H1 (cell line): ENCODE measurements around the gene RELL1. TPM values are rescaled to one million over a fixed set of nuclear protein-coding genes. Genes with fewer than 3 reads are reported as not detected.

Source experiments
- CREB1 ChIP-seq: IDR thresholded peaks from 2 replicates; pipeline ENCODE4 v1.6.1; 2012; ENCODE audit warnings: inconsistent platforms
- EP300 ChIP-seq, 2 experiments: IDR thresholded peaks; 1 replicate in 1 of 2; 2 replicates in 1 of 2; pipeline ENCODE4 v1.6.1; 2011 to 2012; ENCODE audit warnings: low read depth in 2 of 2, low read length in 2 of 2, mild to moderate bottlenecking in 2 of 2, borderline replicate concordance in 1 of 2, inconsistent platforms in 1 of 2, moderate library complexity in 1 of 2
- KDM5A ChIP-seq: fragments of 200-600 bp; IDR thresholded peaks from 2 replicates; pipeline ENCODE4 v1.7.1; 2012; ENCODE audit warnings: mild to moderate bottlenecking, low read length, inconsistent platforms, mixed read lengths
- POLR2A ChIP-seq, 2 experiments: IDR thresholded peaks; 1 replicate in 1 of 2; 2 replicates in 1 of 2; pipeline ENCODE4 v1.6.1; 2011; ENCODE audit warnings: low read depth in 2 of 2, low read length in 2 of 2, mild to moderate bottlenecking in 2 of 2; ENCODE audit errors: control extremely low read depth in 1 of 2
- RNF2 ChIP-seq: fragments of 200-900, 300-1000 bp; sonication (generic); IDR thresholded peaks from 2 replicates; pipeline ENCODE4 v1.7.1; 2016; ENCODE audit warnings: borderline replicate concordance, low read depth, mild to moderate bottlenecking, antibody characterized with exemption, low read length; ENCODE audit not compliant: poor library complexity, severe bottlenecking; ENCODE audit errors: missing control alignments
- TAF7 ChIP-seq: optimal IDR thresholded peaks from 2 replicates; pipeline ENCODE3; 2011; ENCODE audit warnings: low read depth, mild to moderate bottlenecking, inconsistent platforms, low read length, moderate library complexity, borderline replicate concordance
- polyA plus RNA-seq, 7 experiments: library from polyadenylated mRNA; depleted of rRNA in 3 of 7; stranded (reverse) in 5 of 7; unstranded in 2 of 7; fragments of >200 nt in 5 of 7; fragments of 200-250 nt in 2 of 7; gene quantifications; 1 replicate in 5 of 7; 2 replicates in 1 of 7; 4 replicates in 1 of 7; pipeline versions ENCODE4 v1.2.1 to v1.2.3, GENCODE V29; 2011 to 2013; ENCODE audit warnings: missing spikeins in 2 of 7, mixed read lengths in 2 of 7
- total RNA-seq: library from RNA; stranded (reverse); fragmentation: NEBNext Ultra II Directional; extraction: Animal tissue kit (Norgen Biotek cat#: 25700); gene quantifications from 2 replicates; pipeline ENCODE4 v1.2.1, GENCODE V29; 2021
- TF ChIP-seq, protein P1 (sequence below): IDR thresholded peaks from 2 replicates; pipeline ENCODE4 v1.6.1; 2011; ENCODE audit warnings: low read length, improper control_type of control experiment

Gene RELL1
- total and polyA plus RNA-seq, 2 of the 8 experiments (the other 6 are each of a cell fraction or from before 2014, with no cell fraction given) = 2.1 to 14.1 TPM

DNA sequence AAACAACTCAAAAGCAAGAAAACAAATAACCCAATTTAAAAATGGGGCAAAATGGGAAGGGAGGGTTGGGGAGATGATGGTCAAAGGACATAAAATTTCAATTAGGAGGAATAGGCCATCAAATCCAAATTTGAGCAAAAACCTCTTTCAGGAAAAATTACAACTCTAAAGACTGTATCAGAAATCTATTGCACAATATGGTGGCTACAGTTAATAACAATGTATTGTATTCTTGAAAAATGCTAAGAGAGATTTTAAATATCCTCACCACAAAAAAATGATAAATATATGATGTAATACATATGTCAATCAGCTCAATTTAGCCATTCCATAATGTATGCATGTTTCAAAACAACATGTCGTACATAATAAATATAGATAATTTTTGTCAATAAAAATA lies 60.7 kb downstream of the RELL1 start (continued):
- TF ChIP-seq RNF2 = no peak
- no peak for TF ChIP-seq KDM5A
- no peak for TF ChIP-seq POLR2A (IDR thresholded peaks at IDR 0.05; ENCODE audit: control extremely low read depth in 1 of 2, low read depth in 2 of 2, low read length in 2 of 2)
- TF ChIP-seq, protein P1, sequence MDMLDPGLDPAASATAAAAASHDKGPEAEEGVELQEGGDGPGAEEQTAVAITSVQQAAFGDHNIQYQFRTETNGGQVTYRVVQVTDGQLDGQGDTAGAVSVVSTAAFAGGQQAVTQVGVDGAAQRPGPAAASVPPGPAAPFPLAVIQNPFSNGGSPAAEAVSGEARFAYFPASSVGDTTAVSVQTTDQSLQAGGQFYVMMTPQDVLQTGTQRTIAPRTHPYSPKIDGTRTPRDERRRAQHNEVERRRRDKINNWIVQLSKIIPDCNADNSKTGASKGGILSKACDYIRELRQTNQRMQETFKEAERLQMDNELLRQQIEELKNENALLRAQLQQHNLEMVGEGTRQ = no peak
- no peak for TF ChIP-seq TAF7
- no peak for TF ChIP-seq CREB1
- no peak for TF ChIP-seq EP300 (IDR thresholded peaks at IDR 0.05; ENCODE audit: borderline replicate concordance in 1 of 2, low read depth in 2 of 2, low read length in 2 of 2)
